K562 (cell line): ENCODE results near the gene ABCC10. TPM values are rescaled to one million over a fixed set of nuclear protein-coding genes. Genes with fewer than 3 reads are reported as not detected.
A peak's percentile ranks its signal among the peaks of the same experiment; 100 is the strongest.

Experiments
- ATF6 ChIP-seq: sonication (generic); formaldehyde crosslinking; IDR thresholded peaks from 2 replicates; pipeline ENCODE4 v1.4.0; 2020; ENCODE audit warnings: mild to moderate bottlenecking, missing genetic modification reagents
- CBFB ChIP-seq: sonication (generic); formaldehyde crosslinking; IDR thresholded peaks from 2 replicates; pipeline ENCODE4 v1.4.0; 2020; ENCODE audit warnings: mild to moderate bottlenecking, missing genetic modification reagents
- FOXJ3 ChIP-seq: sonication (generic); formaldehyde crosslinking; IDR thresholded peaks from 2 replicates; pipeline ENCODE4 v1.4.0; 2020; ENCODE audit warnings: mild to moderate bottlenecking, missing genetic modification reagents
- HCFC1 ChIP-seq: IDR thresholded peaks from 2 replicates; pipeline ENCODE4 v1.6.1; 2012; ENCODE audit warnings: low read depth, low read length, improper control_type of control experiment
- KAT8 ChIP-seq: fragments of 450-650 bp; IDR thresholded peaks from 2 replicates; pipeline ENCODE4 v1.6.1; 2016; ENCODE audit warnings: low read depth, mild to moderate bottlenecking
- NCOR1 ChIP-seq: fragments of 450-650 bp; IDR thresholded peaks from 2 replicates; pipeline ENCODE4 v1.6.1; 2016; ENCODE audit warnings: mild to moderate bottlenecking, moderate library complexity
- RNF219 ChIP-seq: fragments of 250-450 bp; sonication (Bioruptor Pico); IDR thresholded peaks from 2 replicates; pipeline ENCODE4 v1.5.0; 2022; ENCODE audit warnings: mild to moderate bottlenecking
- SAFB2 ChIP-seq: fragments of 200-400 bp; formaldehyde crosslinking; IDR thresholded peaks from 2 replicates; pipeline ENCODE4 v1.6.1; 2018; ENCODE audit warnings: borderline replicate concordance, low read length, low read depth, moderate library complexity; ENCODE audit not compliant: severe bottlenecking
- SUPT5H ChIP-seq: fragments of 450-650 bp; IDR thresholded peaks from 2 replicates; pipeline ENCODE4 v1.6.1; 2016
- YBX1 ChIP-seq: fragments of 450-650 bp; IDR thresholded peaks from 2 replicates; pipeline ENCODE4 v1.7.1; 2016; ENCODE audit warnings: mild to moderate bottlenecking
- ZFX ChIP-seq: sonication (generic); formaldehyde crosslinking; IDR thresholded peaks from 2 replicates; pipeline ENCODE4 v1.8.0; 2022; ENCODE audit warnings: mild to moderate bottlenecking, missing genetic modification reagents, moderate library complexity
- ZNF140 ChIP-seq: fragments of 250-450 bp; sonication (Bioruptor Pico); IDR thresholded peaks from 2 replicates; pipeline ENCODE4 v1.8.0; 2021; ENCODE audit warnings: moderate library complexity, mild to moderate bottlenecking, inconsistent platforms
- ZNF76 ChIP-seq: fragments of 250-450 bp; sonication (Bioruptor Pico); IDR thresholded peaks from 2 replicates; pipeline ENCODE4 v1.4.0; 2020; ENCODE audit warnings: mild to moderate bottlenecking, moderate library complexity, borderline replicate concordance
- ZNF764 ChIP-seq: fragments of 250-450 bp; sonication (Bioruptor Pico); IDR thresholded peaks from 2 replicates; pipeline ENCODE4 v1.4.0; 2020; ENCODE audit warnings: low read depth, mild to moderate bottlenecking, moderate library complexity
- polyA plus RNA-seq, 8 experiments: library from polyadenylated mRNA; depleted of rRNA in 4 of 8; stranded (reverse) in 5 of 8; unstranded in 3 of 8; fragments of >200 nt; fragmentation: Nextera tagmentation in 2 of 8; fragmentation: Illumina TruSeq in 1 of 8; extraction: Ambion mirVana in 2 of 8; extraction: Trizol in 1 of 8; gene quantifications; 2 replicates each; pipeline versions ENCODE4 v1.2.1 to v1.2.3, GENCODE V29; 2011 to 2014; ENCODE audit warnings: inconsistent platforms in 1 of 8, missing spikeins in 1 of 8
- total RNA-seq, 7 experiments: library from RNA; depleted of rRNA in 6 of 7; stranded (reverse); fragments of >200 nt in 6 of 7; fragmentation: Illumina TruSeq in 2 of 7; extraction: Trizol in 2 of 7; gene quantifications; 2 replicates each; pipeline versions ENCODE4 v1.2.1 to v1.2.3, GENCODE V29; 2011 to 2021; ENCODE audit warnings: low replicate concordance in 1 of 7
- TF ChIP-seq, protein P1 (sequence below): sonication (generic); formaldehyde crosslinking; IDR thresholded peaks from 2 replicates; pipeline ENCODE4 v1.8.1; 2023; ENCODE audit warnings: mild to moderate bottlenecking, missing genetic modification reagents, moderate library complexity
- TF ChIP-seq, protein P2 (sequence below), 3 experiments: fragments of 200-800 bp in 1 of 3; fragments of 250-450 bp in 1 of 3; fragments of 450-650 bp in 1 of 3; sonication (Bioruptor Pico) in 1 of 3; sonication (Bioruptor generic) in 1 of 3; formaldehyde crosslinking in 1 of 3; IDR thresholded peaks; 2 replicates each; pipeline versions ENCODE4 v1.6.1 to v1.8.0; 2016 to 2022; ENCODE audit warnings: mild to moderate bottlenecking in 2 of 3, missing genetic modification characterization in 2 of 3, missing compliant biosample characterization in 1 of 3, moderate library complexity in 1 of 3
- TF ChIP-seq, protein P3 (sequence below): sonication (generic); formaldehyde crosslinking; IDR thresholded peaks from 2 replicates; pipeline ENCODE4 v1.5.0; 2020; ENCODE audit warnings: missing genetic modification reagents

Gene ABCC10
- total and polyA plus RNA-seq, 9 of the 15 experiments (the other 6 are each of a cell fraction or from before 2014, with no cell fraction given), result 2.4 to 29.1 (median 13.7) TPM

DNA sequence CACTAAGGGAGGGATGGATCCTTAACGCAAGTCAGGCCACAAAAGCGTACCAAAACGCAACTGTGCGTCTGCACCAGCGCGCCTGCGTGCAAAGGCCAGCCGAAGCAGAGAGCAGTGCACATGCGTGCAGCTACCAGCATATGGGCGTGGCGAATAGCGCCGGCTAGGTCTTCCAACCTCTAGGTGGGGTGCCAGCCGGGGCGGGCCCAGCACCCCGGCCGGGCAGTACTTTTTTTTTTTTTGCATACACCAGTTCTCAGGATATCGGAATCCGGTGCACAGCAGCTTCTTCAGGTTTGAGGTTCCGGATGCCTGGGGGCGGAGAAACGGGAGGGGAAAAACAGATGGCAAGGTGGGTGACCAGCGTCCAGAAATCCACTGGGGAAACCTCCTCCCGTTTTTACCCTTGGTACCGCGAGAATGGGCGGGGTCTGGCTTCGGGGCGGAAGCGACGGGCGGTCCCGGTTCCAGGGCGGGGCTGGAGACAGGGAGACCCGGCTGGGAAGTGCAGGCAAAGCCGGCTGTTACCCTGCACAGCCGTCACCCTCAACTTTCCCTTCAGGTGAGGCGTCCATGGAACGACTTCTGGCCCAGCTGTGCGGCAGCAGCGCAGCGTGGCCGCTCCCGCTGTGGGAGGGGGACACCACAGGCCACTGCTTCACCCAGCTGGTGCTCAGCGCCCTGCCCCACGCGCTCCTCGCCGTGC, at the start of gene ABCC10 (continued):
- TF ChIP-seq, protein P1, sequence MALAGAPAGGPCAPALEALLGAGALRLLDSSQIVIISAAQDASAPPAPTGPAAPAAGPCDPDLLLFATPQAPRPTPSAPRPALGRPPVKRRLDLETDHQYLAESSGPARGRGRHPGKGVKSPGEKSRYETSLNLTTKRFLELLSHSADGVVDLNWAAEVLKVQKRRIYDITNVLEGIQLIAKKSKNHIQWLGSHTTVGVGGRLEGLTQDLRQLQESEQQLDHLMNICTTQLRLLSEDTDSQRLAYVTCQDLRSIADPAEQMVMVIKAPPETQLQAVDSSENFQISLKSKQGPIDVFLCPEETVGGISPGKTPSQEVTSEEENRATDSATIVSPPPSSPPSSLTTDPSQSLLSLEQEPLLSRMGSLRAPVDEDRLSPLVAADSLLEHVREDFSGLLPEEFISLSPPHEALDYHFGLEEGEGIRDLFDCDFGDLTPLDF (CRISPR knock-in tag), result peak; percentile 84; the same call in 1 of the 2 replicates
- TF ChIP-seq ZNF764 (CRISPR knock-in tag), result no peak
- no peak for TF ChIP-seq ZNF140
- TF ChIP-seq, protein P2, sequence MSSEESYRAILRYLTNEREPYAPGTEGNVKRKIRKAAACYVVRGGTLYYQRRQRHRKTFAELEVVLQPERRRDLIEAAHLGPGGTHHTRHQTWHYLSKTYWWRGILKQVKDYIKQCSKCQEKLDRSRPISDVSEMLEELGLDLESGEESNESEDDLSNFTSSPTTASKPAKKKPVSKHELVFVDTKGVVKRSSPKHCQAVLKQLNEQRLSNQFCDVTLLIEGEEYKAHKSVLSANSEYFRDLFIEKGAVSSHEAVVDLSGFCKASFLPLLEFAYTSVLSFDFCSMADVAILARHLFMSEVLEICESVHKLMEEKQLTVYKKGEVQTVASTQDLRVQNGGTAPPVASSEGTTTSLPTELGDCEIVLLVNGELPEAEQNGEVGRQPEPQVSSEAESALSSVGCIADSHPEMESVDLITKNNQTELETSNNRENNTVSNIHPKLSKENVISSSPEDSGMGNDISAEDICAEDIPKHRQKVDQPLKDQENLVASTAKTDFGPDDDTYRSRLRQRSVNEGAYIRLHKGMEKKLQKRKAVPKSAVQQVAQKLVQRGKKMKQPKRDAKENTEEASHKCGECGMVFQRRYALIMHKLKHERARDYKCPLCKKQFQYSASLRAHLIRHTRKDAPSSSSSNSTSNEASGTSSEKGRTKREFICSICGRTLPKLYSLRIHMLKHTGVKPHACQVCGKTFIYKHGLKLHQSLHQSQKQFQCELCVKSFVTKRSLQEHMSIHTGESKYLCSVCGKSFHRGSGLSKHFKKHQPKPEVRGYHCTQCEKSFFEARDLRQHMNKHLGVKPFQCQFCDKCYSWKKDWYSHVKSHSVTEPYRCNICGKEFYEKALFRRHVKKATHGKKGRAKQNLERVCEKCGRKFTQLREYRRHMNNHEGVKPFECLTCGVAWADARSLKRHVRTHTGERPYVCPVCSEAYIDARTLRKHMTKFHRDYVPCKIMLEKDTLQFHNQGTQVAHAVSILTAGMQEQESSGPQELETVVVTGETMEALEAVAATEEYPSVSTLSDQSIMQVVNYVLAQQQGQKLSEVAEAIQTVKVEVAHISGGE (CRISPR knock-in tag; IDR thresholded peaks at IDR 0.05), result peak in 2 of 3 experiments; percentile 43 to 94; a peak in 3 of 6 replicates
- TF ChIP-seq FOXJ3, result no peak
- peak; percentile 84 for TF ChIP-seq SUPT5H
- TF ChIP-seq ATF6, result peak; percentile 86
- TF ChIP-seq HCFC1, result peak; percentile 65
- TF ChIP-seq CBFB (CRISPR knock-in tag), result peak; percentile 94
- no peak for TF ChIP-seq ZNF76 (CRISPR knock-in tag)
- 0 out of 2 replicates have a peak, but pooled peaks have one; percentile 31 for TF ChIP-seq NCOR1
- TF ChIP-seq RNF219 (CRISPR knock-in tag), result no peak
- peak; percentile 82 for TF ChIP-seq ZFX (CRISPR knock-in tag)
- no peak for TF ChIP-seq KAT8
- TF ChIP-seq, protein P3, sequence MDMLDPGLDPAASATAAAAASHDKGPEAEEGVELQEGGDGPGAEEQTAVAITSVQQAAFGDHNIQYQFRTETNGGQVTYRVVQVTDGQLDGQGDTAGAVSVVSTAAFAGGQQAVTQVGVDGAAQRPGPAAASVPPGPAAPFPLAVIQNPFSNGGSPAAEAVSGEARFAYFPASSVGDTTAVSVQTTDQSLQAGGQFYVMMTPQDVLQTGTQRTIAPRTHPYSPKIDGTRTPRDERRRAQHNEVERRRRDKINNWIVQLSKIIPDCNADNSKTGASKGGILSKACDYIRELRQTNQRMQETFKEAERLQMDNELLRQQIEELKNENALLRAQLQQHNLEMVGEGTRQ (CRISPR knock-in tag), result no peak
- TF ChIP-seq SAFB2, result no peak
- no peak for TF ChIP-seq YBX1
